Fibroblast of lung (primary cell): Measurements from ENCODE around the gene CTNND1.

Source experiments
- CTCF ChIP-seq, 2 donors: IDR thresholded peaks in 1 of 2; conservative IDR thresholded peaks in 1 of 2; 1 replicate in 1 of 2; 2 replicates in 1 of 2; pipeline ENCODE4 v1.5.1; 2011 to 2012; ENCODE audit warnings: low read length in 2 of 2, control low read depth in 1 of 2, inconsistent platforms in 1 of 2, low read depth in 1 of 2, mild to moderate bottlenecking in 1 of 2
- EZH2 ChIP-seq: IDR thresholded peaks from 2 replicates; pipeline ENCODE4 v1.5.1; 2012; ENCODE audit warnings: low read length, control low read depth, mild to moderate bottlenecking; ENCODE audit errors: missing control alignments

GRCh38 chr11:57834852-57835251 lies 73.2 kb downstream of the CTNND1 start:
- TF ChIP-seq CTCF (conservative IDR thresholded peaks at IDR 0.05 in 1 of 2, IDR thresholded peaks at IDR 0.05 in 1 of 2; ENCODE audit: low read depth in 1 of 2, low read length in 2 of 2) (no peak), EZH2 (no peak)
